Measurements from ENCODE around the gene PTGER2.

GRCh38 chr14:52265253-52265652, 48.9 kb upstream of the PTGER2 start:
- TF ChIP-seq POLR2AphosphoS5 (IDR thresholded peaks at IDR 0.05; ENCODE audit: low read depth, low read length) (no peak), POLR2A (IDR thresholded peaks at IDR 0.05; ENCODE audit: low read depth, low read length) (no peak), TAF1 (IDR thresholded peaks at IDR 0.05; ENCODE audit: borderline replicate concordance, low read depth, low read length) (no peak)

Measured in GM12892 (cell line).